IMR-90 (cell line): ENCODE results near the gene LDB1. TPM values are rescaled to one million over a fixed set of nuclear protein-coding genes. Genes with fewer than 3 reads are reported as not detected.

Source experiments
- MAZ ChIP-seq: IDR thresholded peaks from 2 replicates; pipeline ENCODE4 v1.6.1; 2012; ENCODE audit warnings: low read depth, mild to moderate bottlenecking, low read length, improper control_type of control experiment, moderate library complexity, borderline replicate concordance
- NFE2L2 ChIP-seq: fragments of 150-350 bp; IDR thresholded peaks from 2 replicates; pipeline ENCODE4 v1.6.1; 2016; ENCODE audit warnings: low read depth, mild to moderate bottlenecking, low read length
- RAD21 ChIP-seq: IDR thresholded peaks from 2 replicates; pipeline ENCODE4 v1.6.1; 2012; ENCODE audit warnings: low read length, improper control_type of control experiment
- polyA plus RNA-seq, 3 experiments: library from polyadenylated mRNA; depleted of rRNA; stranded (reverse); fragments of >200 nt; gene quantifications; 2 replicates each; pipeline ENCODE4 v1.2.3, GENCODE V29; 2012; ENCODE audit warnings: low replicate concordance in 1 of 3
- total RNA-seq: library from RNA; depleted of rRNA; stranded (reverse); fragments of >200 nt; gene quantifications from 2 replicates; pipeline ENCODE4 v1.2.3, GENCODE V29; 2012

The LDB1 gene
- total and polyA plus RNA-seq, 2 of the 4 experiments (the other 2 are of a cell fraction) = 47.9 to 92.4 TPM

GRCh38 chr10:102151774-102152544, 31.8 kb upstream of the LDB1 start, which contains the start of gene NOLC1 (continued):
- TF ChIP-seq RAD21 = no peak
- TF ChIP-seq MAZ = no peak
- TF ChIP-seq NFE2L2 = peak; percentile 32; the same call in 1 of the 2 replicates
